ENCODE results near the gene FIGN. TPM values are rescaled to one million over a fixed set of nuclear protein-coding genes. Genes with fewer than 3 reads are reported as not detected.
A peak's percentile ranks its signal among the peaks of the same experiment; 100 is the strongest.

The FIGN gene, protein sequence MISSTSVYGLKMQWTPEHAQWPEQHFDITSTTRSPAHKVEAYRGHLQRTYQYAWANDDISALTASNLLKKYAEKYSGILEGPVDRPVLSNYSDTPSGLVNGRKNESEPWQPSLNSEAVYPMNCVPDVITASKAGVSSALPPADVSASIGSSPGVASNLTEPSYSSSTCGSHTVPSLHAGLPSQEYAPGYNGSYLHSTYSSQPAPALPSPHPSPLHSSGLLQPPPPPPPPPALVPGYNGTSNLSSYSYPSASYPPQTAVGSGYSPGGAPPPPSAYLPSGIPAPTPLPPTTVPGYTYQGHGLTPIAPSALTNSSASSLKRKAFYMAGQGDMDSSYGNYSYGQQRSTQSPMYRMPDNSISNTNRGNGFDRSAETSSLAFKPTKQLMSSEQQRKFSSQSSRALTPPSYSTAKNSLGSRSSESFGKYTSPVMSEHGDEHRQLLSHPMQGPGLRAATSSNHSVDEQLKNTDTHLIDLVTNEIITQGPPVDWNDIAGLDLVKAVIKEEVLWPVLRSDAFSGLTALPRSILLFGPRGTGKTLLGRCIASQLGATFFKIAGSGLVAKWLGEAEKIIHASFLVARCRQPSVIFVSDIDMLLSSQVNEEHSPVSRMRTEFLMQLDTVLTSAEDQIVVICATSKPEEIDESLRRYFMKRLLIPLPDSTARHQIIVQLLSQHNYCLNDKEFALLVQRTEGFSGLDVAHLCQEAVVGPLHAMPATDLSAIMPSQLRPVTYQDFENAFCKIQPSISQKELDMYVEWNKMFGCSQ
- total RNA-seq (not detected in 2 replicates), polyA plus RNA-seq (not detected in 2 replicates), polyA minus RNA-seq (0.07 TPM in 1 of 2 replicates, not detected in the other)
- 0.05 TPM for total RNA-seq (2013)

DNA sequence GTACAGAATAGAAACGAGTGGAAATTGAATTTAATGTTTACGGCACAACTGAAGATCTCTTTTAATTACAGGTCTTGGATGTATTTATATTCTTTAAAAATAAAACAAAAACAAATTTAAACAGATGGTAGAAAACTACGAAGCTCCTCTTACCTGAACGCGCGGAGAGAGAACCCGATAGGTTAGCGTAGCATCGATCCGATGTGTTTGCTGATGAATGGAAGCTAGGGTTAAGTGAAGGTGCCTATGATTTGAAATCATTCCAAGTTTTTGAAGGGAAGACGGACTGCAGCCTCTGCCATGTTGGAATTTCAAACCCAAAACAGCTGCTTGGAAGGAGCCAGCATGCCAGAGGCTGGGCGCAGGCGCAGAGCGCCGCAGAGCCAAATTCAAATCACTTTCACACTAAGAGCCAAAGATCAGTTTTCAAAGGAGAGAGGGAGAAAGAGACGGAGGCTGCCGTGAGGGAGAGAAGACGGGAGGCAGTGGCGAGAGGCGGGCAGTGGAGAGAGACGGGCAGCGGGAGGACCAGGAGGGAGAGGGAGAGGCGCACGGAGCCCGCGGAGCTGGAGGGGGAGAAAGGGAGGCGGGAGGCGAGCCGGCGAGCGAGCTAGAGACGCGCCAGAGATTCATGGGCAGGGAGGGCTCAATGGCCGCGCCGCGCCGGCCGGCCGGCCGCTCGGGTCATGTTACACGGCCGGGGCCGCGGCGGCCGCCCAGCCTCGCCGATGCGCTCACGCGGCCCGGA lies at the start of gene FIGN:
TSS of gene FIGN (minus strand) at position 324 of the 748 bp plus-strand sequence. CDS start 1,081 bp downstream, outside the sequence.
- Mint-ChIP-seq H3K27me3 (peaks cover 33% of the 10 kb centered on the region), H3K4me3 (peak within 1 kb of the TSS; percentile 38), H3K27ac (no peak within 1 kb of the TSS), H3K9me3 (ENCODE audit: insufficient read depth) (no peaks in the 10 kb centered on the region), H3K4me1 (peaks cover 10% of the 10 kb centered on the region)
- POLR2A ChIA-PET, result no interaction called here
- WGBS (ENCODE audit: insufficient coverage), result 5% methylated on average over 45 of the region's 54 CpGs
- H3K27me3 ChIP-seq (replicated peaks in 1 of 4; ENCODE audit: control extremely low read depth in 1 of 4, control insufficient read depth in 3 of 4, insufficient read depth in 4 of 4, low read length in 3 of 4), result peaks cover 0 to 20% (median 15%) of the 10 kb centered on the region in 4 experiments
- no peak within 1 kb of the TSS for H3K27ac ChIP-seq (ENCODE audit: low read length in 2 of 2)
- no peak within 1 kb of the TSS for H3K9ac ChIP-seq (ENCODE audit: low read length)
- peaks cover 0 to 3% (median 0%) of the 10 kb centered on the region in 3 donors for H3K9me3 ChIP-seq (ENCODE audit: control extremely low read depth in 1 of 3, control insufficient read depth in 2 of 3, insufficient read depth in 1 of 3, low read length in 2 of 3)
- no peaks in the 10 kb centered on the region for H3K79me2 ChIP-seq (ENCODE audit: control insufficient read depth, insufficient read depth, low read length)
- H3K36me3 ChIP-seq (replicated peaks in 1 of 2; ENCODE audit: control extremely low read depth in 1 of 2, control insufficient read depth in 1 of 2, extremely low read depth in 1 of 2, insufficient read depth in 2 of 2, low read length in 1 of 2), result no peaks in the 10 kb centered on the region
- no peak for ATAC-seq (ENCODE audit: low read depth)
- no peaks in the 10 kb centered on the region for H4K20me1 ChIP-seq (ENCODE audit: control insufficient read depth, insufficient read depth, low read length, poor library complexity, severe bottlenecking)
- H3K4me1 ChIP-seq (ENCODE audit: control insufficient read depth in 2 of 2, insufficient read depth in 2 of 2, low read length in 2 of 2), result peaks cover 0 to 5% of the 10 kb centered on the region in 2 donors
- H2AFZ ChIP-seq (ENCODE audit: insufficient read depth, low read depth, low read length, poor library complexity, severe bottlenecking), result peak within 1 kb of the TSS; percentile 22
- TF ChIP-seq, protein P1, sequence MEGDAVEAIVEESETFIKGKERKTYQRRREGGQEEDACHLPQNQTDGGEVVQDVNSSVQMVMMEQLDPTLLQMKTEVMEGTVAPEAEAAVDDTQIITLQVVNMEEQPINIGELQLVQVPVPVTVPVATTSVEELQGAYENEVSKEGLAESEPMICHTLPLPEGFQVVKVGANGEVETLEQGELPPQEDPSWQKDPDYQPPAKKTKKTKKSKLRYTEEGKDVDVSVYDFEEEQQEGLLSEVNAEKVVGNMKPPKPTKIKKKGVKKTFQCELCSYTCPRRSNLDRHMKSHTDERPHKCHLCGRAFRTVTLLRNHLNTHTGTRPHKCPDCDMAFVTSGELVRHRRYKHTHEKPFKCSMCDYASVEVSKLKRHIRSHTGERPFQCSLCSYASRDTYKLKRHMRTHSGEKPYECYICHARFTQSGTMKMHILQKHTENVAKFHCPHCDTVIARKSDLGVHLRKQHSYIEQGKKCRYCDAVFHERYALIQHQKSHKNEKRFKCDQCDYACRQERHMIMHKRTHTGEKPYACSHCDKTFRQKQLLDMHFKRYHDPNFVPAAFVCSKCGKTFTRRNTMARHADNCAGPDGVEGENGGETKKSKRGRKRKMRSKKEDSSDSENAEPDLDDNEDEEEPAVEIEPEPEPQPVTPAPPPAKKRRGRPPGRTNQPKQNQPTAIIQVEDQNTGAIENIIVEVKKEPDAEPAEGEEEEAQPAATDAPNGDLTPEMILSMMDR (IDR thresholded peaks at IDR 0.05), result no peak
- no peak for TF ChIP-seq EZH2 (IDR thresholded peaks at IDR 0.05; ENCODE audit: borderline replicate concordance, insufficient read depth, low read depth, low read length, poor library complexity, severe bottlenecking)
- no peak for DNase-seq
- intact Hi-C loops (cut with micrococcal nuclease), result no loop called here
- CTCF ChIA-PET, result no interaction called here
- H3K4me2 ChIP-seq (replicated peaks; ENCODE audit: low read depth, low read length, poor library complexity, severe bottlenecking), result peak within 1 kb of the TSS; percentile 48
- no peak within 1 kb of the TSS for H3K4me3 ChIP-seq (ENCODE audit: control extremely low read depth in 1 of 5, extremely low read depth in 1 of 5, insufficient read depth in 1 of 5, low read depth in 2 of 5, low read length in 4 of 5)
